ENCODE measurements around the gene CRIP3. TPM values are rescaled to one million over a fixed set of nuclear protein-coding genes. Genes with fewer than 3 reads are reported as not detected.

The CRIP3 gene
- not detected in 2 replicates for total RNA-seq

GRCh38 chr6:43308101-43308989 is at the start of gene CRIP3:
TSS of gene CRIP3 (minus strand) at chr6:43308826. CDS start at chr6:43308792, 34 bp downstream.

DNA sequence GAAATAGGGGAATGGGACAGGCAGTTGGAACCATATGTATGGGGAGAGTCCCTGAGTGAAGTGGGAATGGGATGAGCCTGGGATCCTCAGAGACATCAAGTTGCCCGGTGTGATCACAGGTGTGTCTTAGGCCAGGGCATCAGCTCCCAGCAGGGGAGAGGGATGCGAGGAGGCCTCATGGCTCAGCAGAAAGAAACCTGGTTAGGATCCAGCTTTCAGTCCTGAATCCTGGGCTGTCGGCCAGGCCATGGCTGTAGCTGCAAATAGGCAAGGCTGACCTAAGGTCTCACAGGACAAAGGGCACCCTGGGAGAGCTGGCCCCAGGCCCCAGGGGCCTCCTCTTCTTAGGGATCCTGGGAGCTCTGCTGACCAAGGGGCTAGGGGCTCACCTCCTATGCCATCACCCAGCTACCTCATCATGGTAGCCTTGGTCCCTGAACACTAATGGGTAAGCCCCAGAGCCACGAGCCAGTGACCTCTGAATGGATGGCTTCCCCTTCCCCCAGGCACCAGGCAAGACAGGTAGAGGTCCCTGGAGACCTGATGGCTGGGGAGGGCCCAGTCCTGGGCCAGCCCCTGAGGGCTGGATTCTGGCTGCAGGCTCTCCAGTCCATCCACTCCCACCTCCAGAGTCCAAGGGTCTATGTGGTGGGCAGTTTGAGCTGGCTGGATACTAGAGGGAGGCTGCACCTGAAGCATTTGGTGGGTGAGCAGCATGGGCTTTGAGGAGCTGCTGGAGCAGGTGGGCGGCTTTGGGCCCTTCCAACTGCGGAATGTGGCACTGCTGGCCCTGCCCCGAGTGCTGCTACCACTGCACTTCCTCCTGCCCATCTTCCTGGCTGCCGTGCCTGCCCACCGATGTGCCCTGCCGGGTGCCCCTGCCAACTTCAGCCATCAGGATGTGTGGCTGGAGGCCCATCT is 10.7 kb downstream of the CRIP3 start, which contains the start of gene SLC22A7:
TSS of gene SLC22A7 (plus strand) at position 617 of the 921 bp plus-strand sequence. CDS start at position 716, 99 bp downstream.

Other genes starting within 250 kb of the CRIP3 start
- gene MRPL2, start 249.4 kb downstream of the CRIP3 start, total RNA-seq = 21.8 and 40.3 TPM in 2 replicates
- 14.0 and 16.6 TPM in 2 replicates for gene KLC4, start 249.2 kb downstream of the CRIP3 start, total RNA-seq
- 68.4 and 143 TPM in 2 replicates for gene PTK7, start 232.5 kb downstream of the CRIP3 start, total RNA-seq
- 33.5 and 34.2 TPM in 2 replicates for gene SRF, start 137.6 kb downstream of the CRIP3 start, total RNA-seq
- gene CUL9, start 126.6 kb downstream of the CRIP3 start, total RNA-seq = 30.8 and 54.0 TPM in 2 replicates
- gene DNPH1, start 79.3 kb downstream of the CRIP3 start, total RNA-seq = 36.7 and 45.8 TPM in 2 replicates
- gene TTBK1, start 65.3 kb downstream of the CRIP3 start, total RNA-seq = not detected in 2 replicates
- gene SLC22A7, start 10.6 kb downstream of the CRIP3 start, total RNA-seq = not detected in 2 replicates
- gene ZNF318, start 60.8 kb upstream of the CRIP3 start, total RNA-seq = 4.1 and 7.0 TPM in 2 replicates
- gene ABCC10, start 118.7 kb upstream of the CRIP3 start, total RNA-seq = 12.0 and 22.3 TPM in 2 replicates
- 2.8 and 4.8 TPM in 2 replicates for gene DLK2, start 146.7 kb upstream of the CRIP3 start, total RNA-seq
- 7.2 and 12.4 TPM in 2 replicates for gene TJAP1, start 168.7 kb upstream of the CRIP3 start, total RNA-seq
- 0.14 and 0.34 TPM in 2 replicates for gene LRRC73, start 201.5 kb upstream of the CRIP3 start, total RNA-seq
- 62.2 and 68.1 TPM in 2 replicates for gene YIPF3, start 208.1 kb upstream of the CRIP3 start, total RNA-seq
- gene POLR1C, start 208.3 kb upstream of the CRIP3 start, total RNA-seq = 35.3 and 42.4 TPM in 2 replicates